ENCODE data around the gene SERPINB2.
A peak's percentile ranks its signal among the peaks of the same experiment; 100 is the strongest.
"Not testable (repeated sequence)": the region's sequence is repeated elsewhere in the genome, so short reads cannot be mapped to it uniquely, and the experiment has no call there.

SERPINB2 gene

DNA sequence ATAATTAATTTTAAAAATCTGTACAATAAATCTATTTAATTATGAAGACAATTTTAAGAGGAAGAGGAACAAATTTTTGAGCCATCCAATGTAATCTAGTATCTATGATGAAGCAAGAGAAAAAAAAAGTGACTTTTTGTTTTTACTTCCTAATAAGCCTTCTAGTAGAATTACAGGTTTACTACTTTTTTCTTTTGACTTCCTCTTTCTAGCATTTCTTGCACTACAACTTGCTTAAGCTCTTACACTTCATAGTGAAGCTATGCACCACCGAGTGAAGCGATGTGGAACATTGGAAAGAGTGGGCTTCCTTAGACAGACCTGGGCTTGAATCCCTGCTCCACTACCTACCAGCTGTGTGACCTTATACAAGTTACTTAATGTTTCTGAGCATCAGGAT lies 2.1 kb downstream of the SERPINB2 start:
- no peak for DNase-seq (ENCODE audit: low read depth in 3 of 3)

DNA sequence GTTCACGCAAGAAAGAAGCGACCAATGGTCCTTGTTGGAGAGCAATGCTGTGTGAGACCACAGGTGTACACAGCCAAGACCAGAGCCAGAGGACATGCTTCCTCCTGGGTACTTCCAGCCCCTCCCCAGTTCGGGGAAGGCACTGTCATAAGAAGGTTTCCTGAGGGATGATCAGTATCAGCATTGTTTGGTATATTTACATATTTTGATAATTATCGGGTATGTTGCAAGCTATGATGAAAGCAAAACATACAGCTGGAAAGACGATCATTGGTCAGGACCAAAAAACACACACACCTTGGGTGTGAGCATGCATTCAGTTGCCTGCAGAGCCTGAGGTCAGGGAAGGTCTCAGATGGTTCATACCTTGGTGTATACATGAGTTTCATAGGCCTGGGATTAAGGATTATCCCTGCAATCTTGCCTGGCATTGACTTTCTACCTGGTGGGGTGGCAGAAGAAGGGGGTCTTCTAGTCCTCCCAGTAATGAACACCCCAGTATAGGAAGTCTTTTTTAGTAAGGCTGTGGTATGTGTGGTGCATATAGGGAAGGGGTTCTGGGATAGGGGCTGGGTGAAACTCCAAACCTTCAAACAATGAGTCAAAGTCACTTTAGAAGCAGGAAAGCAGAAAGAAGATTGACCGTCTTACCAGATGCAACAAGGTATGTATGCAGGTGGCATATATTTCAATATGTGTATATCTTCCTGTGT lies 2.9 kb downstream of the SERPINB2 start:
- no peak for DNase-seq (ENCODE audit: low read depth in 3 of 3)

DNA sequence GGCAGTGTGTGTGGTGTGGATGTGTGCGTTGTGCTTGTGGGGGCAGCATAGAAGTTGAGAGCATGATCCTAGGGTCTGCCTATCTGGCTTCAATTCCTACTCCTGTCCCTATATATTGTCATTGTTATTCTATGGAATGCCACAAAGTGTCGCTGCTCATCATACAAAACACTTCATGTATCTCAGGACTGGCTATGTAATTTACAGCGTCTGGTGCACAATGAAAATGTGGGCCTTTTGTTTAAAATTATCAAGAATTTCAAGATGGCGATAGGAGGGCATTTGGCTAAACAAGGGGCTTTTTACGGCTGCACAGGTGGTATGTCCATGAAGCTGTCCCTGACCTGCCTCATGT lies 3.4 kb downstream of the SERPINB2 start:
- DNase-seq (ENCODE audit: low read depth in 3 of 3): no peak

DNA sequence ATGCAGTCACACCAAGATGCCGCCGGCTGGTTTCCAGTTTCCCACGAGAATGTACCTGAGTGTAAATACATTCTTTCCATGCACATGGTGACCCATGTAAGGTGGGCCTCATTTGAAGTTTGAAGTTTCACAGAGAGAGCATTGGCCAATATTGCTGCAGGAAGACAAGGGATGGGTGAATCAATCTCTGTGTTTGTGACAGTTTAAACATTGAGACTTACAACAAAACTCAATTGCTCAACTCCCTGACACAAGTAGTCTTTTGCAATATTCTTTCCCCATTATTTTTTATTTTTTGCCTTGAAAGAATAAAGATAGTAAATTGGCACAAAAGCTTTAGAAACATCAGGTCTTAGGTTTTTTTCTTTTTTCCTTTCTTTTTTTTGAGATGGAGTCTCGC lies 5.1 kb downstream of the SERPINB2 start:
- DNase-seq (ENCODE audit: low read depth in 3 of 3): no peak

DNA sequence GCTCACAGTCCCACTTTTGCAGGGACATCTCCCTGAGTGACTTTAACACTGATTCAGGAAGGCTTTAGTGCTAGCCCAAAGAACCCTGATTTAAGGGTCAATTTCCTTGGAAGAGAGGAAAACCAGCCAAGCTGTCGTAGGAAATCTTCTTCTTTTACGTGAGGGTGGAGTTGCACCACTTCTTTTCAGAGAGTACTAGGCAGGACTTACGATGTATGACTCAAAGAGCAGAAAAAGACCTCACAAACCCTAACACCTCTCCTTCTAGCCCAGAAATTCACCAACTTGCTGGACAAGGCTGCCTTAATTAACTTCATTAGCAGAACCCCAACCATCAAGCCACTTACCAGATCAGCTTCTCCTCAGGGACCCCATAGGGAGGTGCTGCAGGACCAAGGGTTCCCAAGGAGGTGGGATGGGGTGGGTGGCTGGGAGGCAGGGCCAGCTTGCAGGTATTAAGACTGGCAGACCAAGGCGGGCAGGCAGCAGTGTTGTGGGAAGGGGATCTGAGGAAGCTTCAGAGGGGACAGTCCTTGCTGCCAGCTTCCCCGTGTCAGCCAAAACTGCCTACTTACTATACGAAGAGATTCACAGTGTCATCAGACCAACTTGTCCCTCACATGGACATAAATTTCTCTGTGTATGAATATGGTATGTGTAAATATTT lies 6.7 kb downstream of the SERPINB2 start:
- DNase-seq (ENCODE audit: low read depth in 3 of 3): no peak

DNA sequence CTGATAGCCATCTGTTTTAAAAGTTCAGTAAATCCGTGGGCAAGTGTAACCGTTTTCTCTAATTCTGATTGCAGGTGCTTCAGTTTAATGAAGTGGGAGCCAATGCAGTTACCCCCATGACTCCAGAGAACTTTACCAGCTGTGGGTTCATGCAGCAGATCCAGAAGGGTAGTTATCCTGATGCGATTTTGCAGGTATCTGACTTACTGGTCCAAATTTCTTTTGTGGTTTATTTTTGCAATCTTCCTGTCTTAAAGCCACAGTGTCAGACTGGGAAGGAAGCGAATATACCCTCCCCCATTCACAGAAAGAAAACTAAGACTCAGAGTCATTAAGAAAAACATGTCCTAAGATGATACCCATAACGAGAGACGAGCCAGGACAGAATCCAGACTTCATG lies 7.7 kb downstream of the SERPINB2 start:
- DNase-seq (ENCODE audit: low read depth in 3 of 3): no peak

DNA sequence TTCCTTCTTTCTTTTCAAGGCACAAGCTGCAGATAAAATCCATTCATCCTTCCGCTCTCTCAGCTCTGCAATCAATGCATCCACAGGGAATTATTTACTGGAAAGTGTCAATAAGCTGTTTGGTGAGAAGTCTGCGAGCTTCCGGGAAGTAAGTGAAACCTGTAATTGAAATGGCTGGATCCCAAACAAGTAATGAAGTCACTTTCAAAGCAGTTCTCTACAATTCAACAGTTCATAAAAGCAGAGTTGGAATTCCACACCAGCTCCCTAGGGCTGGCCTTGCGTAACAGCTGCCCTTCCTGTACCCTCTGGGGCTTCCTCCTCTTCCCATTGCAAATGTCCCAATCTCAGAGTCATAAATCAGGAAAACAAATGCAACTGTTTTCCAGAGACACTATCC lies 9.6 kb downstream of the SERPINB2 start:
- DNase-seq (ENCODE audit: low read depth in 3 of 3): no peak

DNA sequence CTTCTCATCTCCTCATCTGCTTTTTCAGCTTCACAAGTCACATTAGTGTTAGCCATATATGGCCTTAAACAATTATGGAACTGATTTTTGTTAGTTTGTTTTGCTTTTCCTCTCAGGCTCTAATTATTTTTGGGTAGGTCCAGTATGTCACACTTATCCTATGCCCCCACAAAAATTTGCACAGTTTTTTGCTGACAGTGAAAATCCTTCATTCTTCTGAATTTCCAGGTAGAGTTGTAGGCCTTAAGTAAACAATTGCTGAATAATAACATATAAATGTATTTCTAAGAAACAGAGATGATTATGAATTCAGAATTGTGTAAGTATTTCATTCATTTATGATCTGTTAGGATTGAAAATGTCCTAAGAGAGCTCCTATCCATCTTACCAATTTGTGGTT lies 11.7 kb downstream of the SERPINB2 start:
- DNase-seq (ENCODE audit: low read depth in 3 of 3): no peak

DNA sequence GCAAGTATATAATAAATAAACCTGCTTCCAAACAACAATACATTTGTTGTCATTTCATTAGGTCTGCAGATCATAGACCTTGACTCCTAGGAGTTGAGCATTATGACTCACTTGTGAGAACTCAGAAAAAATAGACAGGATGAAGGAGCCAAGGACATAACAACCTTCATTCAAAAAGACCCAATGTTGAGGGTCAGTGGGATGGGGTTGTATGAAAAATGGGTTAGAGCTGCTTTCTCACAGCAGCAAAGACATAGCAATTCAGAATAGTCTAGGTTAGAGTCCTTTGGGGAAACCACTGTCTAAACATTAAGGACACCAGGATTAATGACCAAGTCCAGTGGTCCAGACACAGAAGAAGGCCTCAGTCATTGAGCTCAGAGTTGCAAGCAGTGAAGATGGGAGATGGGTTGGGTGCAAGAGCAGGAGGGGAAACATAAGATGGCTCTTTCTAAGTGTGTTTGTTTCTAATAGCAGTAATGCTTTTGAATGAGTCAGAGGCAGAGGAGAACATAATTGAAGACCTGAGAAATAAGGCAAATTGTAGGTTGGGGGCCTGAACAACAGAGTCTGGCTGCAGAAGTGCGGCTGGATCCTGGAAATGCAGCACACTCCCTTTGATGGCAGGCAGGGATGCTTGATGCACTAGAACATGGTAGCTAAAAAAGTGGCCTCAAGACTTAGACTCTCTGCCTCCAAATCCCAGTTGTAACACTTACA lies 16.5 kb downstream of the SERPINB2 start:
- DNase-seq (ENCODE audit: low read depth in 3 of 3): no peak

DNA sequence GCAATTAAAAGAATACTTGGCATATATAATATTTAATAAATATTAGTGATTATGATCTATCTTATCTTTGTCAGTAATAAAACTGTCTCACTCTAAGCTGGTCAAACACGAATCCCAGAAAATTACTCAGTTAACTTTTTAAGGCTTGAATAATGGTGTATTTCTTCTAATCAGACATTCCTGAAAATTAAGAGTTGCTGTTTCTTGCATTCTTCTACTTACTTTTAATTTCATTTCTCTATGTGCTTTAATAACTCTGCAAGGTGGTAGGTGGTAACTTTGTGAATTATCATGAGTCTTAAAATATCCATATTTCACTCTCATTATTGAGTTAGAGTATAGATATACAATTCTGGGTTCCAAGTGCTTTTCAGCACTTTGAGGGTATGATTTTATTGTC lies 17.2 kb downstream of the SERPINB2 start:
- DNase-seq (ENCODE audit: low read depth in 3 of 3): no peak

DNA sequence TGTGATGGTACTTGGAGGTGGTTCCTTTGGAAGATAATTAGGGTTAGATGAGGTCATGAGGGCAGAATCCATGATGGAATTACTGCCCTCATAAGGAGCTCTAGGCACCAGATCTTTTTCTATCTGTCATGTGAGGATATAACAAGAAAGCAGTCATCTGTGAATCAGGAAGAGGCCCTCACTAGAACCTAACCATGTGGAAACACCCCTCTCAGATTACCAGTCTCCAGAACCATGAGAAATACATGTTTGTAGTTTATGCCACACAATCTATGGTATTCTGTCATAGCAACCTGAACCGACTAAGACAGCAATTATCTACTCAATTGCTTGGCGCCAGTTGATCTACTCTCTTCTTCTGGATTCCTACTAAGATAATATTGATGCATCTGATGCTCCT lies 17.9 kb downstream of the SERPINB2 start:
- no peak for DNase-seq (ENCODE audit: low read depth in 3 of 3)

DNA sequence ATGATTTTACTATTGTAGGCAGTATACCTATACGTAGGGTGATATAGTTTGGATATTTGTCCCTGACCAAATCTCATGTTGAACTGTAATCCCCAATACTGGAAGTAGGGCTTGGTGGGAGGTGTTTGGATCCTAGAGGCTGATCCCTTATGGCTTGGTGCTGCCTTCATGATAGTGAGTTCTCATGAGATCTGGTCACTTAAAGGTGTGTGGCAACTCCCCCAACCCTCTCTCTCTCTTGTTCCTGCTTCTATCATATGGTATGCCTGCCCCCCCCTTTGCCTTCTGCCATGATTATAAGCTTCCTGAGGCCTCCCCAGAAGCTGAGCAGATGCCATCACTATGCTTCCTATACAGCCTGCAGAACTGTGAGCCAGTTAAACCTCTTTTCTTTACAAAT lies 18.6 kb downstream of the SERPINB2 start:
- DNase-seq (ENCODE audit: low read depth in 3 of 3): no peak

DNA sequence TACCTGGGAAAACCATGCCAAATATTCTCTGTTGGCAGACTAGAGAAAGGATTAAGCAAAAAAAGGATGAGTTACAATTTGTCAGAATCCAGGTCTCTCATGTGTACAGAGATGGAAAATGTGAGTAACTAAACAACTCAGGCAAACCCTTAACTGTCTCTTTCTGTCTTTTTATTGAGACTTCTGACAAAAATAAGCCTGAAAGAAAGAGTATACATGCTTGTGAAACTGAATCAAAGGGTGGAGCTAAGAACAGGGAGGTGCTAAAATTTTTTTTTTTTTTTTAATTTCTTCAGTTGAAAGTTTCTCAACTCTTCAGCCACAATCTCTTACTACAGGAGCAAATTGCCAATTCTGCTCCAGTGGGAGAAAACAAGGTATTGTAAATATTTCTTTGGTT lies 20.2 kb downstream of the SERPINB2 start, which contains the start of gene SERPINB10:
Gene SERPINB10 (plus strand): TSS at position 295 of the 400 bp plus-strand sequence. CDS start 7,553 bp downstream, outside the sequence.
- DNase-seq (ENCODE audit: low read depth in 3 of 3): no peak

DNA sequence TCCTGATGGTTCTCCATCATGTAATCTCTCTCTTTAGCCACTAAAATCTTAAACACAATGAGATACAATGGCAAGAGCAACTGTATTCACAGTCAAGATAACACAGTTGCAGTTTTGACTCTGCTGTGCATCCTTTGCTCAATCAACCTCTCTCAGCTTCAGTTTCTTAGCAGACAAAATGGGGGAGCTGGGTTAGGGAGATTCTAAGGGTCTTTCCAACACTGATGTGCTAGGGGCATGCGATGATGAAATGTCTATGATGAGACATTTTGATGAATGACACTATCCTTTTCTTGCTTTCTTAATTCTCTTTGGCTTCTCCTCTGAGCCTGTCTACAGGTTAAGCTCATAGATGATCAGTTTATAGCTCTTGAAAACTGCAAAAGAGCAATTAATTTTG lies 21.4 kb downstream of the SERPINB2 start:
- no peak for DNase-seq (ENCODE audit: low read depth in 3 of 3)

DNA sequence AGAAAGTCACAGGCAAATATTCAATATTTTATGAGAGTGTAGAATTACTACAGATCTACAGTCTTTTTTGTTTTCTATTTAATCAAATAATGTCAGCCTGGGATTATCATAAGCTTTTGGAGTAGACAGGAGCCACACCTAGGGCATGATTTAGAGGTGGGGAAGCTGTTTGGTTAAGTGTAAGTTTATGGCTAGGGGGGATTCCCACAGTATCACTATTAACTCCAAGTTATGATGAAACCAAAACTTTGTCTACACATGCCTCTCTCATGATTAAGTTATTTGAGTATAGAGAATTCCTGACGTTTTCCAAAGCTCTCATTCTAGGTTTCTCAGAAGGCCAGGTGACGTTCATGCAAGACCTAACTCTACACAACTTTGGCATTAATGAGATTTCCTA lies 22.4 kb downstream of the SERPINB2 start:
- DNase-seq (ENCODE audit: low read depth in 3 of 3): no peak

DNA sequence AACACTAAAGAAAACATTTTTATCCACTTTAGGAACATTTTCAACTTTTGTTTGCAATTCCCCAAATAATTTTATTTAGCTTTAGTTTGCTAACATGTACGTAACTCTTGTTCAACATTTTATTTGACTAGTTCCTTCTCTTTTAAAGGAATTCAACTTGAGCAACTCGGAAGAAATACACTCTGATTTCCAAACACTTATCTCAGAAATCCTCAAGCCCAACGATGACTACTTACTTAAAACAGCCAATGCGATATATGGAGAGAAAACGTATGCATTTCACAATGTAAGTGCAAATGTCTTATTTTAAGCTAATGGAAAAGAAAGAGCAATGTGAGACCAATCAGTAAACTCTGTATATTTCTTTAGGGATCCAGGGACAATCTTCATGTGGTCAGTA lies 30.3 kb downstream of the SERPINB2 start:
- DNase-seq (ENCODE audit: low read depth in 3 of 3): no peak

DNA sequence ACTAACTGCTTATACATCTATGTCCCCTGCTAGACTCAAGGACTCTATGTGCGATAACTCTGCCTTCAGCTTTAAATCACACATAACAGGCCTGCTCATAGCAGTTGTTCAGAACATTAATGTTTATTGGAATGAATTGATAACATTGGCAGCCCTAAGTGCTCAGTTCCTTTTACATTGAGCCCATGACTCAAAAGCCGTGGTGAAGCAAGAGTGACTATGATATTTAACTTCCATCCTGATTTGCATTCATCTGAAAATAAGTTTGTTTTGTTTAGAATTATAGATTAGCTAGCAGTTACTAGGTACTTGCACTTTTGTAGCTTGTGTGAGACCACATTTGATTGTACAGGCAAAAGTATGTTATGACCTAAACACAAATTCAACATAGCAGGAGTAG lies 34.5 kb downstream of the SERPINB2 start:
- no peak for DNase-seq (ENCODE audit: low read depth in 3 of 3)

DNA sequence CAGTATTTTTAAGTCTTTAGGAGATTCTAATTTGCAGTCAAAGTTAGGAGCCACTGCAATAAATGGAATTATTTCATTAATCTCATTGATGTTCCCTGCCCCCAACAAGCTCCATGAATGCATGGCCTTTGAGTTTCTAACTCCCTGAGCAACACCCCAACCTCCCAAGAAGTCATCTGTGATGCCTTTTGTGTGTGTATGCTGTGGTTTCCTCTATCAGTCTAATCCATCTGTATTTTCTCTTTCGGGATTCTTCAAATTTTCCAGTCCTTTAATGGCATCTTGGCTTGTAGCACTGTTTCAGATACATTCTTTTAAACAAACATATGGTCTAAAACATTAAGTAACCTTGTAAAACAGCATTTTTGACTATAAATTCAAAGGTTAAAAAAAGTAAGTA lies 37.0 kb downstream of the SERPINB2 start:
- DNase-seq (ENCODE audit: low read depth in 3 of 3): no peak

DNA sequence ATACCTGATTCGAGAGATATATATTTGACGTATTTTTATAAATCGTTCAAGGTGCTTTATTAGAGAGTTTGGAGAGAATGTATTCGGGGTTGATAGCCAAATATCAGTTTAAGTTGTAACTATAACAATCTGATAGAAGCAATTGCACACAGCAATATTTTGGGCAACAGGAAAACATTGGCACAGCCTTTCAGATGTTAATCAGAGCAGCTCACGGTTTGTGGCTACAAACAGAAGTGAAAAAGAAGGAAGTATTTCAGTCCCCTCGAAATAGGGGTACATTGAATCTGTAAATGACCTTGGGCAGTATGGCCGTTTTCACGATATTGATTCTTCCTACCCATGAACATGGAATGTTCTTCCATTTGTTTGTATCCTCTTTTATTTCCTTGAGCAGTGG lies 40.8 kb downstream of the SERPINB2 start:
- DNase-seq (ENCODE audit: low read depth in 3 of 3): no peak

DNA sequence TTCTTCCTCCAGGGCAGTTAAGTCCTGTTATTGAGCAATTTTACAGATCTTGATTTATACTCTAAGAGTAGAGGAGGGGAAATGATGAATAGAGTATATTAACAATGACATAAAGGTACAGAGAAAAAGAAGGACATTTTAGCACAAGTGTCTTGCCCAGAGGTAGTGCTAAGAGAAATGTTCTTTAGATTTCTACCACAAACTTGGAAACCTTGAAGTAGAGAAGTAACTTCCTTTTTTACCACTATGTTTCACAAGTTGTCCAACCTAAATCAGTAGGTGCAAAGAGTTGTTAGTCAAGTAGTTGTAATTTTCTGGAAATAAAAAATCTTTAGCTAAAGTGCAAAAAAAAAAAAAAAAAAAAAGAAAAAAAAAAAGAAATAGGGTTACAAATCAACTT lies 41.9 kb downstream of the SERPINB2 start:
- DNase-seq (ENCODE audit: low read depth in 3 of 3): not testable (repeated sequence)

DNA sequence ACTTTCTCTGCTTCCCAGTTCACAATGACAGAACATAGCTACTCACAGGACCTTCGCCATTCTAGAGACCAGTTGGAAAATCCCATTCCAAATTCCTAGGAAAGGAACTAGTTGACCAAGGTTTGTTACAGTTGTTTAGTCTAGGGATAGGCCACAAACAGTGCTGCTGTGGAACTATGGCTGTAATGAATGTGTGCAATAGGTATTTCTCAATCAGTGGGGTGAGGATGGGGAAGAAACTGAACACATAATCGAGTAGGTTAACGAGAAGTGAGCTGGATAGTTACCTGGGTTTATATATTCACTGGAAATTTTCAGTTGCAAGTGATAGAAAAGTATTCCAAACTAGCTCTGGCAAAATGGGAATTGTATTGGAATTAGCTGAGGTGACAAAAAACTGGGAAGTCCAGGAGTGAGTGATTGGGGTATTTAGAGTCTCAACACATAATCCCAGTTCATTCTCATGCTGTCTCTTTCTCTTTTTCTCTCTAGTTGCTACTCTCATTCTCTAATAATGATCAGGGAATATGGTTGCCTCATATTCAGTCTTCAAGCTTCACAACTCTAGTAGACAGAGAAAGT lies 43.4 kb downstream of the SERPINB2 start:
- DNase-seq (ENCODE audit: low read depth in 3 of 3): no peak

DNA sequence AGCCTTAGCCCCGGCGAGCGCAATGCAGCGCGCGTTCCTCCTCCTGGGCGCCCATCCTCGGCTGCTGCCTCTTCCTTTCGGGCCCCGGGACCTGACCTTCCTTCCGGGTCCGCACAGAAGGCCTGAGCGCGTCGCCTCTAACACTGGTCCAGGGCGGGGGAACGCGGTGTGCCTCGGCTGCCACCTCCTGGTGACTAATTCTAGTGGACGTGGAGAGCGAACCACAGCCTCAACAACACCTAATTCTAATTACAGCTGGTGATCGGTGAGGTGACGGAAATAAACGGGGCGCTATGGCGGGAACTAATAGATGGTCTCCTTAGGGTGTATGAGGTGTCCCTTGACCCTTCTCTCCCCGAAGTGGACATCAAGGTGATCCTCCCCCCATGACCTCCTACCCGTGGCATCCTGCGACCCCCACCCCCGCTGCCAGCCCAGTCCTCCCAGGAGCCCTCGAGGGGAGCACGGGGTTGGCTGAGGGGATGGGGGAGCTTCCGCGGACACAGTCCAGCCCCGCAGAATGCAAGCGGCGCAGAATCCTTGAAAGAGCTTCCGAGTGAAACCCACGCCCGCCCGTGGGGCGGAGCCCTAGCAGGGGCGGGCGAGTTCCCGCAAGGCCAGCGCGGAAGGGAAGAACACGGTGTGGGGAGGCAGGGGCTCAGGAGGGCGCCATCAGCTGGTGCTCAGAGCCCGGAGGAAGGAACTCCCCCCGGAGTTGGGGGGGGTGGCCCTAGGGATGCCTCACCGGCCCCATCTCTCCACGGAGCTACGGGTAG lies 48.8 kb downstream of the SERPINB2 start:
- DNase-seq (ENCODE audit: low read depth in 3 of 3): peak; percentile 14 to 23 (median 23)

Measured in stimulated activated CD4-positive, alpha-beta T cell treated with anti-CD3 and anti-CD28 coated beads, TNF-alpha, amount 100 ng/mL, for 4 hours (primary cell).